Activated naive CD4-positive, alpha-beta T cell treated with anti-CD3 and anti-CD28 coated beads for 36 hours (primary cell): ENCODE data around the gene PKIB. TPM values are rescaled to one million over a fixed set of nuclear protein-coding genes. Genes with fewer than 3 reads are reported as not detected.

Experiments
- CTCF ChIA-PET: fragments of 350-600 bp; sonication (Branson Sonifier 250); formaldehyde crosslinking; loops from one replicate; lab custom pipeline; 2021; ENCODE audit warnings: antibody characterized with exemption; lab: Charles Lee
- DNase-seq: peaks from one replicate; pipeline ENCODE4 v3.0.0-alpha.2; 2020
- H3K27ac Mint-ChIP-seq: one replicate; pipeline ENCODE4 v1.8.0; 2021; ENCODE audit warnings: mild to moderate bottlenecking, mixed read lengths
- H3K27me3 Mint-ChIP-seq: one replicate; pipeline ENCODE4 v1.8.0; 2021; ENCODE audit warnings: low read depth, mixed read lengths
- H3K36me3 Mint-ChIP-seq: one replicate; pipeline ENCODE4 v1.8.0; 2021; ENCODE audit warnings: low read depth, mixed read lengths
- H3K4me1 Mint-ChIP-seq: one replicate; pipeline ENCODE4 v1.8.0; 2021; ENCODE audit warnings: low read depth, mixed read lengths
- H3K4me3 Mint-ChIP-seq: one replicate; pipeline ENCODE4 v1.8.0; 2021; ENCODE audit warnings: mild to moderate bottlenecking, moderate library complexity, mixed read lengths
- H3K9me3 Mint-ChIP-seq: one replicate; pipeline ENCODE4 v1.8.0; 2021; ENCODE audit warnings: mixed read lengths
- intact Hi-C: fragments of 100-400 bp; cut with micrococcal nuclease; formaldehyde crosslinking; loops from one replicate; pipeline ENCODE4 v1.15.1; 2023
- total RNA-seq, 2 experiments: library from RNA; stranded (reverse); gene quantifications; one replicate each; pipeline ENCODE4 v1.2.3, GENCODE V29; 2021

PKIB gene
- total RNA-seq, 2 experiments from 2014 or later, result 0.67 TPM; not detected in 1

- no peaks in the 10 kb centered on the region for H3K9me3 Mint-ChIP-seq
- CTCF ChIA-PET, result interaction anchor here (0.7 kb wide), 1 partner anchor 280 kb away, joined by 4 read pairs; no protein-coding TSS in a partner anchor
- H3K4me1 Mint-ChIP-seq, result no peaks in the 10 kb centered on the region
- H3K4me3 Mint-ChIP-seq, result no peak overlapping the region
- no peaks in the 10 kb centered on the region for H3K27me3 Mint-ChIP-seq
- intact Hi-C loops, result no loop called here
- H3K27ac Mint-ChIP-seq, result no peak overlapping the region
- no peak for DNase-seq
- no peaks in the 10 kb centered on the region for H3K36me3 Mint-ChIP-seq
These were observed 63.2 kb downstream of the PKIB start for GRCh38 chr6:122673343-122673961.

- no peak for DNase-seq
- no peak overlapping the region for H3K27ac Mint-ChIP-seq
- intact Hi-C loops, result no loop called here
- no peaks in the 10 kb centered on the region for H3K27me3 Mint-ChIP-seq
- H3K9me3 Mint-ChIP-seq, result no peaks in the 10 kb centered on the region
- no peak overlapping the region for H3K4me3 Mint-ChIP-seq
- no peaks in the 10 kb centered on the region for H3K36me3 Mint-ChIP-seq
- no peaks in the 10 kb centered on the region for H3K4me1 Mint-ChIP-seq
- CTCF ChIA-PET, result no interaction called here
These were observed 65.9 kb downstream of the PKIB start for GRCh38 chr6:122676146-122676545.

- no peaks in the 10 kb centered on the region for H3K27me3 Mint-ChIP-seq
- H3K36me3 Mint-ChIP-seq, result no peaks in the 10 kb centered on the region
- no peaks in the 10 kb centered on the region for H3K9me3 Mint-ChIP-seq
- H3K4me3 Mint-ChIP-seq, result no peak overlapping the region
- intact Hi-C loops, result no loop called here
- no peak overlapping the region for H3K27ac Mint-ChIP-seq
- CTCF ChIA-PET, result no interaction called here
- no peaks in the 10 kb centered on the region for H3K4me1 Mint-ChIP-seq
- no peak for DNase-seq
These were observed 66.5 kb downstream of the PKIB start for GRCh38 chr6:122676688-122677087.

GRCh38 chr6:122677406-122677805 lies 67.2 kb downstream of the PKIB start:
- Mint-ChIP-seq H3K36me3 (no peaks in the 10 kb centered on the region), H3K9me3 (no peaks in the 10 kb centered on the region), H3K4me3 (no peak overlapping the region), H3K4me1 (no peaks in the 10 kb centered on the region), H3K27me3 (no peaks in the 10 kb centered on the region), H3K27ac (no peak overlapping the region)
- CTCF ChIA-PET, result no interaction called here
- DNase-seq, result no peak
- intact Hi-C loops, result no loop called here

GRCh38 chr6:122678841-122679240 lies 68.6 kb downstream of the PKIB start:
- no peak overlapping the region for H3K4me3 Mint-ChIP-seq
- H3K36me3 Mint-ChIP-seq, result no peaks in the 10 kb centered on the region
- no peaks in the 10 kb centered on the region for H3K27me3 Mint-ChIP-seq
- no peaks in the 10 kb centered on the region for H3K4me1 Mint-ChIP-seq
- H3K27ac Mint-ChIP-seq, result no peak overlapping the region
- intact Hi-C loops, result no loop called here
- CTCF ChIA-PET, result no interaction called here
- no peaks in the 10 kb centered on the region for H3K9me3 Mint-ChIP-seq
- DNase-seq, result no peak

DNA sequence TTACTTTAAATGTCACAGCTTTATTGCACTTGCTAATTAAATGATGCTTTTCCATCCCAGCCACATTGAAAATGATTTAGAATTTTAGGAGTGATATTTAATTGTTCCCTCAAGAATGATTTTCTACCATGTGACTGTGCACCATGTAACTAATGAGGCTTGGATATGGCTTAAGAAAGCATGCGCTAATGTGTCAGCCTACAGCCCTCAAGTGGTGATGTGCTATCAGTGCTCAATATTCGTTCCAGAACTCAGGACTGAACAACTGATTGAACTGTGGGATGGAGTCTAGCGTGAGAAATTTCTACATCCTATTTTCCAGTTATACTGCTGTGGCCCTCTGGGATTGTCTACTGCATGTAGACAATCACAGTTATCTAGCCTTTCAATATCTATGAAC lies 71.5 kb downstream of the PKIB start:
- no peaks in the 10 kb centered on the region for H3K36me3 Mint-ChIP-seq
- CTCF ChIA-PET, result no interaction called here
- intact Hi-C loops, result no loop called here
- no peaks in the 10 kb centered on the region for H3K27me3 Mint-ChIP-seq
- H3K4me3 Mint-ChIP-seq, result no peak overlapping the region
- DNase-seq, result no peak
- no peaks in the 10 kb centered on the region for H3K9me3 Mint-ChIP-seq
- no peak overlapping the region for H3K27ac Mint-ChIP-seq
- H3K4me1 Mint-ChIP-seq, result no peaks in the 10 kb centered on the region

GRCh38 chr6:122683989-122684651 lies 73.9 kb downstream of the PKIB start:
- H3K9me3 Mint-ChIP-seq, result no peaks in the 10 kb centered on the region
- no peak overlapping the region for H3K27ac Mint-ChIP-seq
- DNase-seq, result no peak
- no peak overlapping the region for H3K4me3 Mint-ChIP-seq
- no peaks in the 10 kb centered on the region for H3K4me1 Mint-ChIP-seq
- CTCF ChIA-PET, result no interaction called here
- H3K27me3 Mint-ChIP-seq, result no peaks in the 10 kb centered on the region
- intact Hi-C loops, result no loop called here
- no peaks in the 10 kb centered on the region for H3K36me3 Mint-ChIP-seq

DNA sequence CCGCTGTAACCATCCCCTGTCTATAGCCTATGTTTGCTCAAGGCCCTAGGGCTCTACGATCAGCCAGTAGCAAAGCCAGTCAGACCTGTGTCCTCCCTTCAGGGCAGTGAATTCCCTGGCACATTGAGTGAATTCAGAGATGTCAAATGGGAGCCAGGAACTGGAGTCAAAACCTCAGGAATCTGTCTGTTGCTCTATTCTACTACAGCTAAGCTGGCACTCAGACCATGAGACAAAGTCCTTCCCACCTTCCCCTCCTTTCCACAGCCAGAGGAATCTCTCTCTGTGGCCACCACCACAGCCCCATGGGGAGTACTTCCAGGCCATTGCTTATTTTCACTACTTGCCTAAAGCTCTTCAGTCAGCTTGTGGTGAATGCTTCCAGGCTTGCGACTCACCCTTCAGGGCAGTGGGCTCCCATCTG lies 82.0 kb downstream of the PKIB start:
- Mint-ChIP-seq H3K4me3 (no peak overlapping the region), H3K4me1 (no peaks in the 10 kb centered on the region), H3K36me3 (no peaks in the 10 kb centered on the region), H3K27ac (no peak overlapping the region), H3K27me3 (peaks cover 8% of the 10 kb centered on the region), H3K9me3 (no peaks in the 10 kb centered on the region)
- no peak for DNase-seq
- intact Hi-C loops, result no loop called here
- CTCF ChIA-PET, result no interaction called here

- H3K4me3 Mint-ChIP-seq, result no peak overlapping the region
- H3K27ac Mint-ChIP-seq, result no peak overlapping the region
- H3K9me3 Mint-ChIP-seq, result no peaks in the 10 kb centered on the region
- H3K27me3 Mint-ChIP-seq, result peaks cover 8% of the 10 kb centered on the region
- CTCF ChIA-PET, result no interaction called here
- intact Hi-C loops, result no loop called here
- DNase-seq, result no peak
- H3K4me1 Mint-ChIP-seq, result no peaks in the 10 kb centered on the region
- no peaks in the 10 kb centered on the region for H3K36me3 Mint-ChIP-seq
These were observed 82.8 kb downstream of the PKIB start for GRCh38 chr6:122692807-122693580.

DNA sequence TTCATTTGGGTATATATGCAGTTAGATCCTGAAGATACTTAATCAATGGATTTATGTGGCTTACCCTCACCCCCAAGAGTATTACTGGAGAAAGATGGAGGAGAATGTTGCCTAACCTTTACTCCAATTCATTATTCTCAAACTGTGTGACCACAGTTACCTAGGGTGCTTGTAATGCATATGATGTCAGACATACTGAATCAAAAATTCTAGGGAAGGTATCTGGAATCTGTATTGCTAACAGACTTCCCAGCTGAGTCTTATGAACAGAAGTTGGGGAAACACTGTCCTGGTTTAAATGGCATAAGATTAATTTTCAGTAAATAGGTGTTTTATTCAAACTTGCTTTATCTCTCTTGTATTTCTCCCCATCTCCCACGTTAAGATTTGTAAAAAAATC lies 83.9 kb downstream of the PKIB start:
- Mint-ChIP-seq H3K27ac (no peak overlapping the region), H3K4me3 (no peak overlapping the region), H3K27me3 (peaks cover 8% of the 10 kb centered on the region), H3K9me3 (no peaks in the 10 kb centered on the region), H3K4me1 (no peaks in the 10 kb centered on the region), H3K36me3 (no peaks in the 10 kb centered on the region)
- CTCF ChIA-PET, result interaction anchor here (0.6 kb wide), 1 partner anchor 332 kb away, joined by 4 read pairs; no protein-coding TSS in a partner anchor
- intact Hi-C loops, result no loop called here
- no peak for DNase-seq

GRCh38 chr6:122694602-122695001 lies 84.4 kb downstream of the PKIB start:
- no peak overlapping the region for H3K4me3 Mint-ChIP-seq
- H3K27me3 Mint-ChIP-seq, result peaks cover 8% of the 10 kb centered on the region
- H3K4me1 Mint-ChIP-seq, result no peaks in the 10 kb centered on the region
- intact Hi-C loops, result no loop called here
- CTCF ChIA-PET, result interaction anchor here (0.6 kb wide), 1 partner anchor 332 kb away, joined by 4 read pairs; no protein-coding TSS in a partner anchor
- no peak for DNase-seq
- no peak overlapping the region for H3K27ac Mint-ChIP-seq
- H3K9me3 Mint-ChIP-seq, result no peaks in the 10 kb centered on the region
- H3K36me3 Mint-ChIP-seq, result no peaks in the 10 kb centered on the region

- H3K9me3 Mint-ChIP-seq, result no peaks in the 10 kb centered on the region
- H3K4me1 Mint-ChIP-seq, result no peaks in the 10 kb centered on the region
- peaks cover 8% of the 10 kb centered on the region for H3K27me3 Mint-ChIP-seq
- H3K27ac Mint-ChIP-seq, result no peak overlapping the region
- H3K4me3 Mint-ChIP-seq, result no peak overlapping the region
- H3K36me3 Mint-ChIP-seq, result no peaks in the 10 kb centered on the region
- CTCF ChIA-PET, result no interaction called here
- intact Hi-C loops, result no loop called here
- DNase-seq, result no peak
These were observed 85.0 kb downstream of the PKIB start for GRCh38 chr6:122695188-122695587.
